ENCODE measurements around the gene EVA1C. TPM values are rescaled to one million over a fixed set of nuclear protein-coding genes. Genes with fewer than 3 reads are reported as not detected.
"Not testable (repeated sequence)": the region's sequence is repeated elsewhere in the genome, so short reads cannot be mapped to it uniquely, and the experiment has no call there.

EVA1C gene
- total and polyA plus RNA-seq, 12 donors: 12.1 to 42.9 (median 14.0) TPM

GRCh38 chr21:32506411-32506965 is 94.0 kb downstream of the EVA1C start:
- WGBS, 2 donors: 88 to 93% methylated on average over 7 of the region's 7 CpGs
- peaks cover 0 to 85% (median 11%) of the 10 kb centered on the region in 9 donors for H3K36me3 ChIP-seq
- intact Hi-C loops (cut with DNase I); DNase-seq; H3K27ac ChIP-seq; ATAC-seq; H3K4me3 ChIP-seq; H3K9me3 ChIP-seq; H3K27me3 ChIP-seq: not testable (repeated sequence)
- H3K4me1 ChIP-seq: peaks cover 6 to 25% (median 9%) of the 10 kb centered on the region in 9 donors

- H3K36me3 ChIP-seq: peaks cover 0 to 89% (median 11%) of the 10 kb centered on the region in 9 donors
- DNase-seq (no peak), ATAC-seq (peak in 3 of 8 donors; percentile 22 to 41 (median 28))
- intact Hi-C loops (cut with DNase I): no loop called here
- TF ChIP-seq CTCF (IDR thresholded peaks at IDR 0.05): no peak
- no peaks in the 10 kb centered on the region for H3K27me3 ChIP-seq
- peaks cover 6 to 18% (median 9%) of the 10 kb centered on the region in 9 donors for H3K4me1 ChIP-seq
- H3K4me3 ChIP-seq: no peak overlapping the region
- no peak overlapping the region for H3K27ac ChIP-seq
- WGBS, 2 donors: 92 to 95% methylated on average over 16 of the region's 16 CpGs
- H3K9me3 ChIP-seq: no peaks in the 10 kb centered on the region
These were observed 94.9 kb downstream of the EVA1C start for GRCh38 chr21:32507342-32507919.

GRCh38 chr21:32508036-32508435 is 95.5 kb downstream of the EVA1C start:
- intact Hi-C loops (cut with DNase I); H3K27me3 ChIP-seq; H3K4me3 ChIP-seq; DNase-seq; H3K9me3 ChIP-seq; ATAC-seq: not testable (repeated sequence)
- 57 to 63% methylated on average over 4 of the region's 4 CpGs for WGBS, 2 donors
- H3K27ac ChIP-seq: peak overlapping the region in 5 of 10 donors; percentile 33 to 67 (median 54)
- peaks cover 6 to 18% (median 9%) of the 10 kb centered on the region in 9 donors for H3K4me1 ChIP-seq
- peaks cover 0 to 86% (median 11%) of the 10 kb centered on the region in 9 donors for H3K36me3 ChIP-seq

GRCh38 chr21:32508558-32508957 is 96.1 kb downstream of the EVA1C start:
- DNase-seq: no peak
- peaks cover 6 to 18% (median 9%) of the 10 kb centered on the region in 9 donors for H3K4me1 ChIP-seq
- no peak for ATAC-seq
- peak overlapping the region in 5 of 10 donors; percentile 33 to 67 (median 54) for H3K27ac ChIP-seq
- no peak overlapping the region for H3K4me3 ChIP-seq
- intact Hi-C loops (cut with DNase I): no loop called here
- TF ChIP-seq CTCF (IDR thresholded peaks at IDR 0.05): no peak
- no peaks in the 10 kb centered on the region for H3K9me3 ChIP-seq
- WGBS, 2 donors: 40 to 55% methylated on average over 9 of the region's 9 CpGs
- no peaks in the 10 kb centered on the region for H3K27me3 ChIP-seq
- peaks cover 0 to 81% (median 11%) of the 10 kb centered on the region in 9 donors for H3K36me3 ChIP-seq

- 75 to 77% methylated on average over 2 of the region's 2 CpGs for WGBS, 2 donors
- DNase-seq; H3K4me3 ChIP-seq; H3K27me3 ChIP-seq; H3K9me3 ChIP-seq; intact Hi-C loops (cut with DNase I); ATAC-seq: not testable (repeated sequence)
- H3K4me1 ChIP-seq: peaks cover 6 to 18% (median 9%) of the 10 kb centered on the region in 9 donors
- H3K36me3 ChIP-seq: peaks cover 0 to 80% (median 11%) of the 10 kb centered on the region in 9 donors
- peak overlapping the region in 3 of 10 donors; percentile 54 to 67 (median 62) for H3K27ac ChIP-seq
These were observed 96.5 kb downstream of the EVA1C start for GRCh38 chr21:32508975-32509374.

All from heart right ventricle (tissue), 16 donors.